ENCODE results near the gene KCNQ2.

- no peak for TF ChIP-seq CTCF (IDR thresholded peaks at IDR 0.05; ENCODE audit: low read depth, low read length, missing input control)
- TF ChIP-seq GABPA (IDR thresholded peaks at IDR 0.05 in 1 of 2, conservative IDR thresholded peaks at IDR 0.05 in 1 of 2), result no peak
- no peak for TF ChIP-seq FOXA1 (IDR thresholded peaks at IDR 0.05)
These were observed 22.1 kb upstream of the KCNQ2 start for GRCh38 chr20:63494420-63495166.
